H1 (cell line): ENCODE results near the gene TOP3A. TPM values are rescaled to one million over a fixed set of nuclear protein-coding genes. Genes with fewer than 3 reads are reported as not detected.

ENCODE experiments used
- CTCF ChIA-PET: fragments of 300-600 bp; sonication (Branson Sonifier 250); formaldehyde crosslinking; loops from one replicate; lab custom pipeline; 2021; ENCODE audit not compliant: partially characterized antibody; lab: Charles Lee
- POLR2A ChIA-PET: fragments of 300-600 bp; sonication (Branson Sonifier 250); formaldehyde crosslinking; loops from one replicate; lab custom pipeline; 2021; ENCODE audit warnings: inconsistent platforms; ENCODE audit not compliant: partially characterized antibody; lab: Charles Lee
- DNase-seq, 2 experiments: peaks; one replicate each; pipeline versions ENCODE4 v3.0.0 to v3.0.0-alpha.2; 2010 to 2022; ENCODE audit warnings: low spot score in 2 of 2, low read depth in 1 of 2, mixed read lengths in 1 of 2
- FAIRE-seq: peaks from 2 replicates; lab custom pipeline; 2011; peaks lifted over from hg19 to GRCh38; lab: Jason Lieb, UNC
- H2AFZ ChIP-seq: 2 replicates; pipeline ENCODE4 v1.8.1; 2012; ENCODE audit warnings: low read length, inconsistent platforms
- H2AK5ac ChIP-seq: 2 replicates; pipeline ENCODE4 v1.6.1; 2013; ENCODE audit warnings: low read depth, low read length
- H2BK120ac ChIP-seq: replicated peaks from 2 replicates; pipeline ENCODE3; 2013; ENCODE audit warnings: low read depth, low read length, inconsistent platforms
- H2BK12ac ChIP-seq: 2 replicates; pipeline ENCODE4 v1.6.1; 2013; ENCODE audit warnings: low read depth, low read length
- H2BK15ac ChIP-seq: 2 replicates; pipeline ENCODE4 v1.6.1; 2013; ENCODE audit warnings: low read length
- H2BK20ac ChIP-seq: 2 replicates; pipeline ENCODE4 v1.6.1; 2013; ENCODE audit warnings: low read length
- H2BK5ac ChIP-seq: 2 replicates; pipeline ENCODE4 v1.6.1; 2013; ENCODE audit warnings: low read depth, low read length
- H3K14ac ChIP-seq: 2 replicates; pipeline ENCODE4 v1.6.1; 2013; ENCODE audit warnings: inconsistent platforms; ENCODE audit not compliant: insufficient read length
- H3K18ac ChIP-seq: 2 replicates; pipeline ENCODE4 v1.6.1; 2013; ENCODE audit warnings: low read length; ENCODE audit errors: extremely low read depth
- H3K23ac ChIP-seq: 2 replicates; pipeline ENCODE4 v1.6.1; 2013; ENCODE audit warnings: inconsistent platforms; ENCODE audit not compliant: insufficient read length
- H3K23me2 ChIP-seq: 2 replicates; pipeline ENCODE4 v1.6.1; 2013; ENCODE audit warnings: low read depth, low read length
- H3K27ac ChIP-seq: 2 replicates; pipeline ENCODE4 v1.6.1; 2011; ENCODE audit warnings: low read depth, low read length, inconsistent platforms
- H3K27me3 ChIP-seq, 4 experiments: replicated peaks in 1 of 4; 1 replicate in 1 of 4; 2 replicates in 3 of 4; pipeline versions ENCODE4 v1.6.1 to v1.8.1; 2011 to 2013; ENCODE audit warnings: low read length in 3 of 4, mild to moderate bottlenecking in 3 of 4, inconsistent platforms in 2 of 4, mixed read lengths in 2 of 4, moderate library complexity in 1 of 4; ENCODE audit not compliant: control insufficient read depth in 3 of 4, insufficient read depth in 3 of 4; ENCODE audit errors: extremely low read depth in 1 of 4
- H3K36me3 ChIP-seq, 4 experiments: 2 replicates each; pipeline versions ENCODE4 v1.6.1 to v1.8.1; 2011 to 2013; ENCODE audit warnings: mild to moderate bottlenecking in 4 of 4, low read length in 3 of 4, moderate library complexity in 2 of 4, control low read depth in 1 of 4, inconsistent platforms in 1 of 4; ENCODE audit not compliant: insufficient read depth in 4 of 4, control insufficient read depth in 2 of 4
- H3K4ac ChIP-seq: replicated peaks from 2 replicates; pipeline ENCODE3; 2013; ENCODE audit warnings: low read length, low read depth, mixed read lengths, inconsistent platforms; ENCODE audit not compliant: insufficient read length
- H3K4me1 ChIP-seq, 4 experiments: replicated peaks in 1 of 4; 1 replicate in 1 of 4; 2 replicates in 3 of 4; pipeline versions ENCODE4 v1.6.1 to v1.8.1; 2011 to 2013; ENCODE audit warnings: low read length in 3 of 4, inconsistent platforms in 2 of 4, mixed read lengths in 1 of 4; ENCODE audit not compliant: insufficient read depth in 4 of 4, control insufficient read depth in 3 of 4
- H3K4me2 ChIP-seq, 2 experiments: 2 replicates each; pipeline versions ENCODE4 v1.6.1 to v1.8.1; 2011 to 2013; ENCODE audit warnings: low read depth in 2 of 2, low read length in 2 of 2, control low read depth in 1 of 2, inconsistent platforms in 1 of 2, mild to moderate bottlenecking in 1 of 2; ENCODE audit not compliant: insufficient read depth in 1 of 2
- H3K4me3 ChIP-seq, 4 experiments: fragments of 200-600, 300-600 bp in 1 of 4; sonication (generic), shearing (Covaris generic), sonication (Bioruptor Twin) in 1 of 4; 2 replicates each; pipeline versions ENCODE4 v1.5.1 to v1.8.1; 2011 to 2016; ENCODE audit warnings: low read length in 4 of 4, low read depth in 3 of 4, control low read depth in 2 of 4, inconsistent platforms in 2 of 4, mild to moderate bottlenecking in 2 of 4, mixed read lengths in 1 of 4, moderate library complexity in 1 of 4; ENCODE audit not compliant: insufficient read depth in 2 of 4; ENCODE audit errors: extremely low read depth in 1 of 4
- H3K56ac ChIP-seq: replicated peaks from 2 replicates; pipeline ENCODE3; 2013; ENCODE audit warnings: low read depth, mild to moderate bottlenecking, mixed read lengths, low read length, inconsistent platforms; ENCODE audit not compliant: insufficient read length
- H3K79me1 ChIP-seq: 2 replicates; pipeline ENCODE4 v1.6.1; 2013; ENCODE audit warnings: low read depth, low read length, control low read depth
- H3K79me2 ChIP-seq, 2 experiments: 2 replicates each; pipeline versions ENCODE4 v1.6.1 to v1.8.1; 2012 to 2013; ENCODE audit warnings: low read length in 2 of 2, mild to moderate bottlenecking in 2 of 2, inconsistent platforms in 1 of 2; ENCODE audit not compliant: insufficient read depth in 2 of 2, control insufficient read depth in 1 of 2
- H3K9ac ChIP-seq, 4 experiments: replicated peaks in 1 of 4; 1 replicate in 1 of 4; 2 replicates in 3 of 4; pipeline versions ENCODE4 v1.6.1 to v1.8.1; 2011 to 2013; ENCODE audit warnings: low read depth in 3 of 4, low read length in 3 of 4, control low read depth in 2 of 4, mild to moderate bottlenecking in 2 of 4, moderate library complexity in 2 of 4, inconsistent platforms in 1 of 4; ENCODE audit errors: extremely low read depth in 1 of 4
- H3K9me3 ChIP-seq, 2 experiments: 2 replicates each; pipeline versions ENCODE4 v1.6.1 to v1.8.1; 2012 to 2013; ENCODE audit warnings: mild to moderate bottlenecking in 2 of 2, moderate library complexity in 2 of 2, control low read depth in 1 of 2, inconsistent platforms in 1 of 2, low read depth in 1 of 2, low read length in 1 of 2, mixed read lengths in 1 of 2; ENCODE audit not compliant: insufficient read depth in 2 of 2
- H4K20me1 ChIP-seq, 2 experiments: replicated peaks in 1 of 2; 2 replicates each; pipeline versions ENCODE3 to v1.8.1; 2011 to 2013; ENCODE audit warnings: inconsistent platforms in 2 of 2, low read length in 2 of 2, mild to moderate bottlenecking in 1 of 2; ENCODE audit not compliant: insufficient read depth in 2 of 2, control insufficient read depth in 1 of 2
- H4K5ac ChIP-seq: 2 replicates; pipeline ENCODE4 v1.6.1; 2013; ENCODE audit warnings: low read length, low read depth, mixed read lengths, inconsistent platforms; ENCODE audit not compliant: insufficient read length
- H4K8ac ChIP-seq: 2 replicates; pipeline ENCODE4 v1.8.0; 2013; ENCODE audit warnings: mild to moderate bottlenecking, moderate library complexity, low read length, inconsistent platforms; ENCODE audit not compliant: insufficient read depth; ENCODE audit errors: extremely low read depth
- H4K91ac ChIP-seq: replicated peaks from 2 replicates; pipeline ENCODE3; 2013; ENCODE audit warnings: low read length, mixed read lengths, inconsistent platforms; ENCODE audit not compliant: insufficient read length
- CBX5 ChIP-seq: fragments of 300-800, 300-1000 bp; sonication (generic); IDR thresholded peaks from 2 replicates; pipeline ENCODE4 v1.7.1; 2016; ENCODE audit warnings: antibody characterized with exemption, low read length, low read depth
- EP300 ChIP-seq, 2 experiments: IDR thresholded peaks; 1 replicate in 1 of 2; 2 replicates in 1 of 2; pipeline ENCODE4 v1.6.1; 2011 to 2012; ENCODE audit warnings: low read depth in 2 of 2, low read length in 2 of 2, mild to moderate bottlenecking in 2 of 2, borderline replicate concordance in 1 of 2, inconsistent platforms in 1 of 2, moderate library complexity in 1 of 2
- HDAC2 ChIP-seq, 2 experiments: fragments of 300-600 bp in 1 of 2; sonication (generic) in 1 of 2; IDR thresholded peaks; 2 replicates each; pipeline ENCODE4 v1.6.1; 2011 to 2012; ENCODE audit warnings: low read depth in 2 of 2, low read length in 2 of 2, mild to moderate bottlenecking in 2 of 2, moderate library complexity in 2 of 2, borderline replicate concordance in 1 of 2, inconsistent platforms in 1 of 2
- POLR2A ChIP-seq, 2 experiments: IDR thresholded peaks; 1 replicate in 1 of 2; 2 replicates in 1 of 2; pipeline ENCODE4 v1.6.1; 2011; ENCODE audit warnings: low read depth in 2 of 2, low read length in 2 of 2, mild to moderate bottlenecking in 2 of 2; ENCODE audit errors: control extremely low read depth in 1 of 2
- POLR2AphosphoS5 ChIP-seq: IDR thresholded peaks from 2 replicates; pipeline ENCODE4 v1.6.1; 2011; ENCODE audit warnings: low read depth, low read length
- WGBS, 2 experiments: shearing (Covaris generic) in 1 of 2; methylation state at CpG; one replicate each; pipeline versions ENCODE4 v1.1.6 to v1.1.7; 2013 to 2015; ENCODE audit warnings: low lambda C conversion rate in 2 of 2, mixed read lengths in 2 of 2, inconsistent platforms in 1 of 2, low coverage in 1 of 2, missing lambda C conversion rate in 1 of 2; ENCODE audit not compliant: insufficient replicate concordance in 2 of 2, insufficient coverage in 1 of 2, insufficient read length in 1 of 2; ENCODE audit errors: extremely low coverage in 1 of 2, missing lambda C conversion rate in 1 of 2; 5-methylcytosine and 5-hydroxymethylcytosine counted together
- polyA plus RNA-seq, 7 experiments: library from polyadenylated mRNA; depleted of rRNA in 3 of 7; stranded (reverse) in 5 of 7; unstranded in 2 of 7; fragments of >200 nt in 5 of 7; fragments of 200-250 nt in 2 of 7; gene quantifications; 1 replicate in 5 of 7; 2 replicates in 1 of 7; 4 replicates in 1 of 7; pipeline versions ENCODE4 v1.2.1 to v1.2.3, GENCODE V29; 2011 to 2013; ENCODE audit warnings: missing spikeins in 2 of 7, mixed read lengths in 2 of 7
- total RNA-seq: library from RNA; stranded (reverse); fragmentation: NEBNext Ultra II Directional; extraction: Animal tissue kit (Norgen Biotek cat#: 25700); gene quantifications from 2 replicates; pipeline ENCODE4 v1.2.1, GENCODE V29; 2021

The TOP3A gene
- total and polyA plus RNA-seq, 2 of the 8 experiments (the other 6 are each of a cell fraction or from before 2014, with no cell fraction given), result 23.4 to 54.3 TPM

GRCh38 chr17:18270046-18270931 is 44.5 kb downstream of the TOP3A start:
- Histone ChIP-seq H4K8ac (0 out of 2 replicates have a peak overlapping the region, but pooled peaks have one; percentile 4), H3K4me3 (no peak overlapping the region), H4K20me1 (peaks cover 0 to 3% of the 10 kb centered on the region in 2 experiments), H3K14ac (no peak overlapping the region), H4K5ac (no peak overlapping the region), H3K79me1 (no peaks in the 10 kb centered on the region; the same call in 1 of the 2 replicates), H4K91ac (no peak overlapping the region), H2BK5ac (no peak overlapping the region), H3K4me2 (no peak overlapping the region), H2BK20ac (no peak overlapping the region), H3K9ac (no peak overlapping the region), H3K4ac (no peak overlapping the region), H3K18ac (no peak overlapping the region), H3K23me2 (no peaks in the 10 kb centered on the region; the same call in 1 of the 2 replicates), H3K9me3 (no peaks in the 10 kb centered on the region), H3K56ac (no peak overlapping the region), H2AK5ac (no peak overlapping the region), H3K27me3 (no peaks in the 10 kb centered on the region), H3K23ac (no peak overlapping the region), H3K27ac (no peak overlapping the region), H2AFZ (no peak overlapping the region), H3K79me2 (no peaks in the 10 kb centered on the region), H3K36me3 (peaks cover 3 to 20% (median 9%) of the 10 kb centered on the region in 4 experiments; a peak in 5 of 8 replicates), H2BK12ac (no peak overlapping the region), H2BK15ac (no peak overlapping the region), H3K4me1 (peaks cover 0 to 10% (median 2%) of the 10 kb centered on the region in 4 experiments; a peak in 4 of 7 replicates), H2BK120ac (no peak overlapping the region)
- ChIA-PET POLR2A (interaction anchor here (0.8 to 11.3 kb wide), 16 partner anchors 8 to 52 kb away, joined by 3 to 114 read pairs (median 4); partner anchors contain the start of genes FLII, MIEF2, SMCR8 and TOP3A), CTCF (interaction anchor here (0.8 to 1.9 kb wide), 6 partner anchors 9 to 52 kb away, joined by 3 to 7 read pairs (median 3); partner anchors contain the start of gene MIEF2)
- TF ChIP-seq POLR2AphosphoS5 (peak; percentile 8; the same call in 1 of the 2 replicates), POLR2A (IDR thresholded peaks at IDR 0.05; ENCODE audit: control extremely low read depth in 1 of 2, low read depth in 2 of 2, low read length in 2 of 2) (0 out of 3 replicates have a peak, but pooled peaks of 1 of the 2 experiments have one; percentile 23), EP300 (IDR thresholded peaks at IDR 0.05; ENCODE audit: borderline replicate concordance in 1 of 2, low read depth in 2 of 2, low read length in 2 of 2) (no peak), CBX5 (no peak), HDAC2 (IDR thresholded peaks at IDR 0.05; ENCODE audit: borderline replicate concordance in 1 of 2, low read depth in 2 of 2, low read length in 2 of 2) (no peak)
- WGBS, 2 experiments, result 89% methylated on average over 14 of the region's 14 CpGs; no CpG with 5 or more reads in 1 of the 2 experiments
- FAIRE-seq, result no peak
- no peak for DNase-seq
